Gastrocnemius medialis (tissue), 4 donors: ENCODE data around the gene UGT1A8. TPM values are rescaled to one million over a fixed set of nuclear protein-coding genes. Genes with fewer than 3 reads are reported as not detected.
"Not testable (repeated sequence)": the region's sequence is repeated elsewhere in the genome, so short reads cannot be mapped to it uniquely, and the experiment has no call there.

Source experiments
- ATAC-seq, 2 donors: fragments of 150-250 bp; one replicate each; pipeline ENCODE4 v1.9.1; 2016
- DNase-seq, 2 donors: peaks; one replicate each; pipeline ENCODE4 v3.0.0-alpha.2; 2019
- H3K27ac ChIP-seq, 4 donors: fragments of 200-600 bp; sonication (generic); 1 replicate in 1 of 4; 2 replicates in 3 of 4; pipeline ENCODE4 v1.5.1; 2016 to 2018; ENCODE audit warnings: mild to moderate bottlenecking in 2 of 4, moderate library complexity in 1 of 4
- H3K27me3 ChIP-seq, 3 donors: fragments of 200-600 bp; sonication (generic) in 2 of 3; 1 replicate in 1 of 3; 2 replicates in 2 of 3; pipeline versions ENCODE4 v1.5.1 to v1.6.0; 2016 to 2019; ENCODE audit warnings: mild to moderate bottlenecking in 1 of 3, moderate library complexity in 1 of 3
- H3K36me3 ChIP-seq, 2 donors: fragments of 200-600 bp; sonication (generic) in 1 of 2; one replicate each; pipeline ENCODE4 v1.5.1; 2017 to 2018
- H3K4me1 ChIP-seq, 2 donors: fragments of 200-600 bp; sonication (generic) in 1 of 2; one replicate each; pipeline ENCODE4 v1.5.1; 2016 to 2017; ENCODE audit warnings: mild to moderate bottlenecking in 2 of 2
- H3K4me3 ChIP-seq, 4 donors: fragments of 200-600 bp; sonication (generic) in 3 of 4; 1 replicate in 1 of 4; 2 replicates in 3 of 4; pipeline ENCODE4 v1.5.1; 2016 to 2019; ENCODE audit warnings: mild to moderate bottlenecking in 2 of 4
- H3K9me3 ChIP-seq, 3 donors: fragments of 200-600 bp; sonication (generic) in 2 of 3; 1 replicate in 1 of 3; 2 replicates in 2 of 3; pipeline ENCODE4 v1.5.1; 2016 to 2019
- CTCF ChIP-seq, 5 experiments: fragments of 450-650 bp in 3 of 5; fragments of 200-600 bp in 2 of 5; sonication (generic) in 2 of 5; IDR thresholded peaks in 4 of 5; conservative IDR thresholded peaks in 1 of 5; 1 replicate in 4 of 5; 2 replicates in 1 of 5; pipeline ENCODE4 v1.5.1; 2016 to 2019; ENCODE audit warnings: antibody characterized with exemption in 5 of 5, mild to moderate bottlenecking in 3 of 5, moderate library complexity in 3 of 5
- POLR2A ChIP-seq, 2 donors: fragments of 450-650 bp; IDR thresholded peaks; one replicate each; pipeline ENCODE4 v1.6.1; 2017; ENCODE audit warnings: antibody characterized with exemption in 2 of 2, mild to moderate bottlenecking in 2 of 2, moderate library complexity in 2 of 2
- in situ Hi-C, 4 donors: fragments of 200-750 bp; cut with MboI; loops; one replicate each; pipeline versions ENCODE4 v1.15.0 to v1.8.0; 2017; ENCODE audit warnings: low sequenced_read_pairs in 4 of 4
- intact Hi-C: fragments of 100-400 bp; cut with DNase I; formaldehyde crosslinking; loops from one replicate; pipeline ENCODE4 v1.15.1; 2023; ENCODE audit warnings: low total_unique reads
- total RNA-seq, 4 donors: library from RNA; depleted of rRNA; stranded (reverse); fragments of >200 nt; gene quantifications; one replicate each; pipeline versions ENCODE4 v1.1.0 to v1.2.3, GENCODE V29; 2016

The UGT1A8 gene
- not detected for total RNA-seq

- DNase-seq, intact Hi-C loops, H3K4me1 ChIP-seq: not testable (repeated sequence)
These were observed at the start of gene UGT1A8 for GRCh38 chr2:233617476-233617875. Gene UGT1A8, plus strand, starts transcription at chr2:233617633. Its CDS starts 75 bp downstream, at chr2:233617708.

GRCh38 chr2:233571001-233571400, 46.4 kb upstream of the UGT1A8 start:
- Histone ChIP-seq H3K27me3 (no peaks in the 10 kb centered on the region), H3K27ac (no peak overlapping the region), H3K4me1 (no peaks in the 10 kb centered on the region), H3K9me3 (no peaks in the 10 kb centered on the region), H3K36me3 (no peaks in the 10 kb centered on the region), H3K4me3 (no peak overlapping the region)
- intact Hi-C loops = no loop called here
- TF ChIP-seq POLR2A (IDR thresholded peaks at IDR 0.05) (no peak), CTCF (IDR thresholded peaks at IDR 0.05 in 4 of 5, conservative IDR thresholded peaks at IDR 0.05 in 1 of 5) (no peak)
- DNase-seq = no peak
- in situ Hi-C loops = no loop called here
- no peak for ATAC-seq

More at GRCh38 chr2:233617476-233617875, at the start of gene UGT1A8:
- ATAC-seq, H3K27ac ChIP-seq, H3K9me3 ChIP-seq, H3K36me3 ChIP-seq, in situ Hi-C loops, H3K4me3 ChIP-seq, H3K27me3 ChIP-seq: not testable (repeated sequence)

- DNase-seq (no peak), ATAC-seq (no peak)
- no peaks in the 10 kb centered on the region for H3K9me3 ChIP-seq
- H3K4me3 ChIP-seq = no peak overlapping the region
- H3K4me1 ChIP-seq = no peaks in the 10 kb centered on the region
- no peak overlapping the region for H3K27ac ChIP-seq
- H3K27me3 ChIP-seq = no peaks in the 10 kb centered on the region
- in situ Hi-C loops = no loop called here
- intact Hi-C loops = no loop called here
- TF ChIP-seq CTCF (IDR thresholded peaks at IDR 0.05 in 4 of 5, conservative IDR thresholded peaks at IDR 0.05 in 1 of 5) = no peak
- no peak for TF ChIP-seq POLR2A (IDR thresholded peaks at IDR 0.05)
- H3K36me3 ChIP-seq = no peaks in the 10 kb centered on the region
These were observed 46.0 kb upstream of the UGT1A8 start for GRCh38 chr2:233571462-233571861.

GRCh38 chr2:233572468-233572867, 45.0 kb upstream of the UGT1A8 start:
- intact Hi-C loops = no loop called here
- in situ Hi-C loops = no loop called here
- ATAC-seq (no peak), DNase-seq (no peak)
- Histone ChIP-seq H3K27me3 (no peaks in the 10 kb centered on the region), H3K27ac (no peak overlapping the region), H3K9me3 (no peaks in the 10 kb centered on the region), H3K36me3 (no peaks in the 10 kb centered on the region), H3K4me1 (no peaks in the 10 kb centered on the region), H3K4me3 (no peak overlapping the region)
- no peak for TF ChIP-seq POLR2A (IDR thresholded peaks at IDR 0.05)
- no peak for TF ChIP-seq CTCF (IDR thresholded peaks at IDR 0.05 in 4 of 5, conservative IDR thresholded peaks at IDR 0.05 in 1 of 5)

GRCh38 chr2:233577341-233577740, 40.1 kb upstream of the UGT1A8 start:
- H3K36me3 ChIP-seq, in situ Hi-C loops, H3K27ac ChIP-seq, H3K4me1 ChIP-seq, H3K4me3 ChIP-seq, intact Hi-C loops, H3K9me3 ChIP-seq, ATAC-seq, DNase-seq, H3K27me3 ChIP-seq: not testable (repeated sequence)

GRCh38 chr2:233583217-233583965, 34.0 kb upstream of the UGT1A8 start:
- H3K4me1 ChIP-seq, ATAC-seq, in situ Hi-C loops, H3K36me3 ChIP-seq, H3K27me3 ChIP-seq, intact Hi-C loops, H3K4me3 ChIP-seq, DNase-seq, H3K27ac ChIP-seq, H3K9me3 ChIP-seq: not testable (repeated sequence)
